ENCODE measurements around the gene CCHCR1.

CCHCR1 gene

GRCh38 chr6:31161216-31162126 is 3.9 kb upstream of the CCHCR1 start:
- DNase-seq = no peak

- DNase-seq = peak in 2 of 3 experiments; percentile 35 to 71
Observed at GRCh38 chr6:31158863-31159855, 1.6 kb upstream of the CCHCR1 start.

GRCh38 chr6:31158140-31158862 is 699 bp upstream of the CCHCR1 start, which contains the start of gene TCF19:
Gene TCF19 (plus strand): TSS chr6:31158589. CDS start chr6:31159470, 881 bp downstream.
- DNase-seq = peak; percentile 98 to 99 (median 98)

- DNase-seq = no peak
Observed at GRCh38 chr6:31156641-31157040, 961 bp downstream of the CCHCR1 start.

GRCh38 chr6:31154436-31154835 is 3.2 kb downstream of the CCHCR1 start:
- DNase-seq = no peak

- DNase-seq = no peak
Observed at GRCh38 chr6:31152781-31153180, 4.8 kb downstream of the CCHCR1 start.

GRCh38 chr6:31149827-31150447 is 7.7 kb downstream of the CCHCR1 start:
- DNase-seq = peak in 1 of 3 experiments; percentile 6

- DNase-seq = no peak
Observed at GRCh38 chr6:31145386-31145785, 12.2 kb downstream of the CCHCR1 start.

- no peak for DNase-seq
Observed at GRCh38 chr6:31144970-31145340, 12.6 kb downstream of the CCHCR1 start.

- DNase-seq = no peak
Observed at GRCh38 chr6:31144296-31144969, 13.2 kb downstream of the CCHCR1 start.

- no peak for DNase-seq
Observed at GRCh38 chr6:31143148-31143547, 14.5 kb downstream of the CCHCR1 start.

GRCh38 chr6:31142361-31142761 is 15.2 kb downstream of the CCHCR1 start:
- DNase-seq = no peak

- no peak for DNase-seq
Observed at GRCh38 chr6:31140643-31141042, 17.0 kb downstream of the CCHCR1 start.

- no peak for DNase-seq
Observed at GRCh38 chr6:31139599-31139998, 18.0 kb downstream of the CCHCR1 start.

GRCh38 chr6:31138982-31139381 is 18.6 kb downstream of the CCHCR1 start, which contains the start of gene PSORS1C2:
Gene PSORS1C2 (minus strand): TSS chr6:31139066. CDS start chr6:31139026, 40 bp downstream.
- no peak for DNase-seq

GRCh38 chr6:31135710-31136109 is 21.9 kb downstream of the CCHCR1 start:
- no peak for DNase-seq

GRCh38 chr6:31132806-31133205 is 24.8 kb downstream of the CCHCR1 start:
- DNase-seq = no peak

GRCh38 chr6:31131595-31131994 is 26.0 kb downstream of the CCHCR1 start:
- no peak for DNase-seq

GRCh38 chr6:31130751-31131150 is 26.9 kb downstream of the CCHCR1 start:
- no peak for DNase-seq

GRCh38 chr6:31129130-31129529 is 28.5 kb downstream of the CCHCR1 start:
- DNase-seq = peak in 1 of 3 experiments; percentile 34

- peak; percentile 38 to 70 (median 50) for DNase-seq
Observed at GRCh38 chr6:31128093-31128676, 29.4 kb downstream of the CCHCR1 start.
